Breast epithelium (tissue), 3 donors: Measurements from ENCODE around the gene VEGFB.

Experiments used
- POLR2A ChIP-seq: fragments of 450-650 bp; IDR thresholded peaks from one replicate; pipeline ENCODE4 v1.6.1; 2016; ENCODE audit warnings: antibody characterized with exemption, mild to moderate bottlenecking, moderate library complexity
- TF ChIP-seq, protein P1 (sequence below), 3 donors: fragments of 450-650 bp; IDR thresholded peaks; one replicate each; pipeline ENCODE4 v1.5.1; 2016 to 2017; ENCODE audit warnings: antibody characterized with exemption in 3 of 3, mild to moderate bottlenecking in 3 of 3, moderate library complexity in 3 of 3

DNA sequence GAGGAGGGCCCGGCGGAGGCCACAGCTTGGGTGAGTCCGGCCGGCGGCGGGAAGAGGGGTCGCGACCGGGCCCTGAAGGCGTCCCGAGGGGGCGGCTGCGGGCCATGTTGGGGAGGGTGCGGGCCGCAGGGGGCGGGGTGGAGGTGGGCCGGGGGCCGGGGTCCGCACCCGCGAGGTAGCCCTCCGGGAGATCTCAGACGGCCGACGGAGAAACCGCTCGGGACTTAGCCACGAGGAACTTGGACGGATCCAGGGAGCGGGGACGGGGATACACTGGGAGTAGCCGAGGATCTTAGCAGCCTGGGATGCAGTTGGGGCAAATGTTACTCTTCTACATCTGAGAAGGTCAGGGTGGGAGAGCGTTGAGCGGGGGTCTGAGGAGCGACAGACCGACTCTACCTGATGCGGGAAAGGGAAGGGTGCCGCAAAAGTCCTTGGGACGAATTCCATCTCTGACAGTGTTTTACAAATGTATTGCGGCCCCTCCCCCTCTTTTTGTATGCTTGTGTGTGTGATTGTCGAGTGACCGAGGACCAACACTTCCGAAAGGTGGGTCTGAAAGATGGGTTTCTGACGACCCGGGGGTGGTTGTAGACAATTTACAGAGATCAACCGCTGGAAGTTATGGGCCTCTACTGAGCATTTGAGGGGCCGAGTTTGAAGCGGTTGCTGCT is 47.8 kb upstream of the VEGFB start:
- TF ChIP-seq, protein P1, sequence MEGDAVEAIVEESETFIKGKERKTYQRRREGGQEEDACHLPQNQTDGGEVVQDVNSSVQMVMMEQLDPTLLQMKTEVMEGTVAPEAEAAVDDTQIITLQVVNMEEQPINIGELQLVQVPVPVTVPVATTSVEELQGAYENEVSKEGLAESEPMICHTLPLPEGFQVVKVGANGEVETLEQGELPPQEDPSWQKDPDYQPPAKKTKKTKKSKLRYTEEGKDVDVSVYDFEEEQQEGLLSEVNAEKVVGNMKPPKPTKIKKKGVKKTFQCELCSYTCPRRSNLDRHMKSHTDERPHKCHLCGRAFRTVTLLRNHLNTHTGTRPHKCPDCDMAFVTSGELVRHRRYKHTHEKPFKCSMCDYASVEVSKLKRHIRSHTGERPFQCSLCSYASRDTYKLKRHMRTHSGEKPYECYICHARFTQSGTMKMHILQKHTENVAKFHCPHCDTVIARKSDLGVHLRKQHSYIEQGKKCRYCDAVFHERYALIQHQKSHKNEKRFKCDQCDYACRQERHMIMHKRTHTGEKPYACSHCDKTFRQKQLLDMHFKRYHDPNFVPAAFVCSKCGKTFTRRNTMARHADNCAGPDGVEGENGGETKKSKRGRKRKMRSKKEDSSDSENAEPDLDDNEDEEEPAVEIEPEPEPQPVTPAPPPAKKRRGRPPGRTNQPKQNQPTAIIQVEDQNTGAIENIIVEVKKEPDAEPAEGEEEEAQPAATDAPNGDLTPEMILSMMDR (IDR thresholded peaks at IDR 0.05): no peak
- TF ChIP-seq POLR2A: no peak
